OCI-LY1 (cell line): ENCODE results near the gene IDH1.
"Not testable (repeated sequence)": the region's sequence is repeated elsewhere in the genome, so short reads cannot be mapped to it uniquely, and the experiment has no call there.

Source experiments
- H2AFZ ChIP-seq: fragments of 200-600 bp; sonication (generic), shearing (Covaris generic); 2 replicates; pipeline ENCODE4 v1.6.0; 2014; ENCODE audit warnings: antibody characterized with exemption, mild to moderate bottlenecking, low read length
- H3F3A ChIP-seq: fragments of 200-600 bp; sonication (generic), shearing (Covaris generic); 2 replicates; pipeline ENCODE4 v1.6.0; 2014; ENCODE audit warnings: mild to moderate bottlenecking, antibody characterized with exemption, low read length, moderate library complexity; ENCODE audit not compliant: insufficient read depth
- H3K27ac ChIP-seq: fragments of 200-600 bp; sonication (generic); 2 replicates; pipeline ENCODE4 v1.5.1; 2014; ENCODE audit warnings: low read length, mixed run types, mild to moderate bottlenecking, low read depth; ENCODE audit not compliant: poor library complexity, severe bottlenecking
- H3K27me3 ChIP-seq: fragments of 200-600 bp; sonication (generic); 2 replicates; pipeline ENCODE4 v1.6.0; 2014; ENCODE audit warnings: antibody characterized with exemption, mild to moderate bottlenecking, low read length, moderate library complexity; ENCODE audit not compliant: insufficient read depth
- H3K36me3 ChIP-seq: fragments of 200-600 bp; sonication (generic); 2 replicates; pipeline ENCODE4 v1.6.1; 2014; ENCODE audit warnings: mild to moderate bottlenecking, antibody characterized with exemption, low read length, moderate library complexity, mixed read lengths; ENCODE audit not compliant: insufficient read depth
- H3K4me1 ChIP-seq: fragments of 200-600 bp; sonication (generic); 2 replicates; pipeline ENCODE4 v1.5.1; 2014; ENCODE audit warnings: mild to moderate bottlenecking, low read length, moderate library complexity; ENCODE audit not compliant: insufficient read depth, severe bottlenecking
- H3K4me2 ChIP-seq: fragments of 200-600 bp; sonication (generic), shearing (Covaris generic); 2 replicates; pipeline ENCODE4 v1.6.1; 2014; ENCODE audit warnings: low read length
- H3K4me3 ChIP-seq: fragments of 200-600 bp; sonication (generic); 2 replicates; pipeline ENCODE4 v1.5.1; 2014; ENCODE audit warnings: low read length, low read depth, mild to moderate bottlenecking, mixed read lengths; ENCODE audit not compliant: poor library complexity, severe bottlenecking
- H3K79me2 ChIP-seq: fragments of 200-600 bp; shearing (Covaris generic); 2 replicates; pipeline ENCODE4 v1.6.1; 2016; ENCODE audit warnings: mixed run types, low read length, mixed read lengths; ENCODE audit not compliant: insufficient read depth
- H3K9ac ChIP-seq: fragments of 200-600 bp; sonication (generic), shearing (Covaris generic); 2 replicates; pipeline ENCODE4 v1.6.1; 2014; ENCODE audit warnings: mild to moderate bottlenecking, low read length, mixed read lengths
- H3K9me2 ChIP-seq: fragments of 200-600 bp; sonication (generic), shearing (Covaris generic); 2 replicates; pipeline ENCODE4 v1.6.1; 2014; ENCODE audit warnings: low read depth, mild to moderate bottlenecking, low read length, mixed read lengths
- H3K9me3 ChIP-seq: fragments of 200-600 bp; shearing (Covaris generic); 2 replicates; pipeline ENCODE4 v1.6.1; 2014; ENCODE audit warnings: low read length, mixed read lengths
- H4K20me1 ChIP-seq: fragments of 200-600 bp; sonication (generic), shearing (Covaris generic); 2 replicates; pipeline ENCODE4 v1.6.0; 2016; ENCODE audit warnings: mild to moderate bottlenecking, low read length; ENCODE audit not compliant: insufficient read depth
- EZH2 ChIP-seq: fragments of 200-600 bp; sonication (generic), shearing (Covaris generic); IDR thresholded peaks from 2 replicates; pipeline ENCODE4 v1.8.0; 2017; ENCODE audit warnings: borderline replicate concordance, mixed run types, mild to moderate bottlenecking, antibody characterized with exemption, low read length, moderate library complexity, mixed read lengths
- TF ChIP-seq, protein P1 (sequence below): fragments of 200-600 bp; sonication (generic), shearing (Covaris generic); IDR thresholded peaks from 2 replicates; pipeline ENCODE4 v1.5.1; 2017; ENCODE audit warnings: mild to moderate bottlenecking, antibody characterized with exemption, low read length, moderate library complexity, mixed read lengths

Gene IDH1

DNA sequence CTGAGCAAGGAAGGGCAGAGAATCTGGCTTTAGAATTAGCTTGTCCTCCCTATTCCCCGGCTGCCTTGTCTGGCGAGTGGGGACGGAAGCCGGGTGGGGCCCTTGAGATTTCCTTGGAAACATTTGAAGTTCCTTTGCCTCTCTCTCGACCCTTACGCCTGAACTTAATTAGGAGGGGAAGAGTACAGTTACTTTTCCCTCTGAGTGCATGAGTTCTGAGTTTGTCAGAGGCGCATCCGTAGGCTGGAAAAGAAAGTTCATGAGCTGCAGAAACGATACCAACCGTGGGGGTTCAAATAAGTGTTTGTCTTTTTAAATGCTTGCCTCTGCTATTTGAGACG, 11.7 kb upstream of the IDH1 start:
- H4K20me1 ChIP-seq = no peaks in the 10 kb centered on the region
- no peaks in the 10 kb centered on the region; the same call in 1 of the 2 replicates for H3K9me3 ChIP-seq
- H3K27me3 ChIP-seq = no peaks in the 10 kb centered on the region
- TF ChIP-seq EZH2 = no peak
- TF ChIP-seq, protein P1, sequence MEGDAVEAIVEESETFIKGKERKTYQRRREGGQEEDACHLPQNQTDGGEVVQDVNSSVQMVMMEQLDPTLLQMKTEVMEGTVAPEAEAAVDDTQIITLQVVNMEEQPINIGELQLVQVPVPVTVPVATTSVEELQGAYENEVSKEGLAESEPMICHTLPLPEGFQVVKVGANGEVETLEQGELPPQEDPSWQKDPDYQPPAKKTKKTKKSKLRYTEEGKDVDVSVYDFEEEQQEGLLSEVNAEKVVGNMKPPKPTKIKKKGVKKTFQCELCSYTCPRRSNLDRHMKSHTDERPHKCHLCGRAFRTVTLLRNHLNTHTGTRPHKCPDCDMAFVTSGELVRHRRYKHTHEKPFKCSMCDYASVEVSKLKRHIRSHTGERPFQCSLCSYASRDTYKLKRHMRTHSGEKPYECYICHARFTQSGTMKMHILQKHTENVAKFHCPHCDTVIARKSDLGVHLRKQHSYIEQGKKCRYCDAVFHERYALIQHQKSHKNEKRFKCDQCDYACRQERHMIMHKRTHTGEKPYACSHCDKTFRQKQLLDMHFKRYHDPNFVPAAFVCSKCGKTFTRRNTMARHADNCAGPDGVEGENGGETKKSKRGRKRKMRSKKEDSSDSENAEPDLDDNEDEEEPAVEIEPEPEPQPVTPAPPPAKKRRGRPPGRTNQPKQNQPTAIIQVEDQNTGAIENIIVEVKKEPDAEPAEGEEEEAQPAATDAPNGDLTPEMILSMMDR = no peak
- H2AFZ ChIP-seq = no peak overlapping the region
- peak overlapping the region; percentile 93 for H3K4me3 ChIP-seq
- peak overlapping the region; percentile 94 for H3K9ac ChIP-seq
- peaks cover 3% of the 10 kb centered on the region for H3K36me3 ChIP-seq
- H3K4me1 ChIP-seq = peaks cover 35% of the 10 kb centered on the region
- peak overlapping the region; percentile 98 for H3K4me2 ChIP-seq
- peaks cover 37% of the 10 kb centered on the region for H3K79me2 ChIP-seq
- H3K9me2 ChIP-seq = no peaks in the 10 kb centered on the region
- H3F3A ChIP-seq = no peaks in the 10 kb centered on the region
- peak overlapping the region; percentile 94 for H3K27ac ChIP-seq

DNA sequence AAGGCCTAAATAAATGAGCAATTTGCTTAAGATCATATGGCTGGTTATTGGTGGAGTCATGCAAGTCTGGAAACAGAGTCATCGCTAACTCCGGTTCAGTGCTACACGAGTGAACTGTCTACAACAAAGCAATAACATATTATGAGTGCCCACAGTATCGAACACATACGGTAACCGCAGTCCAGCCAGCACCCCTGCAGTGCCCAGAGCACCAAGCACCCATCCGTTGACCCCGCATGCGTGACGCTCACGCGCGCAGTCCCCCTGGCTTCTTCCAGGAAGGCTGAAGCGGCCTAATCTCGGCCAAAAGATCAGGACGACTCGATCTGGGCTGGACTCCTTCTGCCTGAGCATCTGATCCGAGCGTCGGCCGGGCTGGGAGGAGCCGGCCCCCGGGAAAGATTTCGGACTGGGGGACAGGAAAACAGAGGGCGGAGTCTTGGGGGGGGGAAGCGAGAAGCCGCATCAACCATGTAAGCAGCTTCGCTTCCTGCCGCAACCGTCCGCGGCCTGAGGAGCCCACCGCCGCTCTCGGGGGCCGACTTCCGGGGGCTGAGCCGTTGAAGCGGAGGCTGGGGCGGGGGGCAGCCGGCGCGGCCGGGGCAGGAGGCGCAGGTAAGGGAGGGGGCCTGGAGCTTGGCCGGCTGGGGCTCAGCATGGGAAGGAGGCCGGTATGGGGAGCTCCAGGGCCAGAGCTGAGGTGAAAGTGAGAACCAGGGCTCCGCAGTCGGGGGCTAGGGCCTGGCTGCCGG, 11.1 kb upstream of the IDH1 start, which contains the start of gene PIKFYVE:
TSS of gene PIKFYVE (plus strand) at position 455 of the 752 bp plus-strand sequence. CDS start 5,265 bp downstream, outside the sequence.
- Histone ChIP-seq H3K9ac (peak within 1 kb of the TSS; percentile 94), H3F3A (no peaks in the 10 kb centered on the region), H3K4me2 (peak within 1 kb of the TSS; percentile 98), H3K36me3 (no peaks in the 10 kb centered on the region), H3K4me3 (peak within 1 kb of the TSS; percentile 93), H3K27ac (peak within 1 kb of the TSS; percentile 94), H3K9me2 (no peaks in the 10 kb centered on the region), H4K20me1 (no peaks in the 10 kb centered on the region), H3K9me3 (no peaks in the 10 kb centered on the region; the same call in 1 of the 2 replicates), H2AFZ (peak within 1 kb of the TSS; percentile 42; the same call in 1 of the 2 replicates), H3K4me1 (peaks cover 35% of the 10 kb centered on the region), H3K27me3 (no peaks in the 10 kb centered on the region), H3K79me2 (peaks cover 34% of the 10 kb centered on the region)
- TF ChIP-seq EZH2 = no peak
- TF ChIP-seq, protein P1 = no peak

DNA sequence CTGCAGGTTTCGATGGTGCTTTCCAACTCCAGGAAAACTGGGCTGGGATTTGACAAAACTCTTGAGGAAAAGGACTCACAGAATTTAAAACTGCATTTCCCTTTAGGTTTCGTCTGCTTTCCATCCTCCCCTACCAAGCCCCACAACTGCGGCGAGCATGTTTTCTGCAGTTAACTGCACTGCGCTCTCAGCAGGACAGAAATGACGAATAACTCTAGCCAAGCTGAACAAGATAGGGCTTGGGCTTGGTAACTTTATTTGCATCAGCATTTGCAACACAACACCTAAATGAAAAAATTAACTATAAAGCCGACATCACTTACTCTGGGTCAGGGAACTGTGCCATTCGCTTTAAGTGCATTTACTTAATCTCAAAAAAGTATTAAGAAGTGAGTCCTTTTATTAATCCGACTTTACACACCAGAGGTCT, 10.5 kb upstream of the IDH1 start:
- Histone ChIP-seq H2AFZ (peak overlapping the region; percentile 42; the same call in 1 of the 2 replicates), H3K79me2 (peaks cover 33% of the 10 kb centered on the region), H3K27ac (peak overlapping the region; percentile 94)

DNA sequence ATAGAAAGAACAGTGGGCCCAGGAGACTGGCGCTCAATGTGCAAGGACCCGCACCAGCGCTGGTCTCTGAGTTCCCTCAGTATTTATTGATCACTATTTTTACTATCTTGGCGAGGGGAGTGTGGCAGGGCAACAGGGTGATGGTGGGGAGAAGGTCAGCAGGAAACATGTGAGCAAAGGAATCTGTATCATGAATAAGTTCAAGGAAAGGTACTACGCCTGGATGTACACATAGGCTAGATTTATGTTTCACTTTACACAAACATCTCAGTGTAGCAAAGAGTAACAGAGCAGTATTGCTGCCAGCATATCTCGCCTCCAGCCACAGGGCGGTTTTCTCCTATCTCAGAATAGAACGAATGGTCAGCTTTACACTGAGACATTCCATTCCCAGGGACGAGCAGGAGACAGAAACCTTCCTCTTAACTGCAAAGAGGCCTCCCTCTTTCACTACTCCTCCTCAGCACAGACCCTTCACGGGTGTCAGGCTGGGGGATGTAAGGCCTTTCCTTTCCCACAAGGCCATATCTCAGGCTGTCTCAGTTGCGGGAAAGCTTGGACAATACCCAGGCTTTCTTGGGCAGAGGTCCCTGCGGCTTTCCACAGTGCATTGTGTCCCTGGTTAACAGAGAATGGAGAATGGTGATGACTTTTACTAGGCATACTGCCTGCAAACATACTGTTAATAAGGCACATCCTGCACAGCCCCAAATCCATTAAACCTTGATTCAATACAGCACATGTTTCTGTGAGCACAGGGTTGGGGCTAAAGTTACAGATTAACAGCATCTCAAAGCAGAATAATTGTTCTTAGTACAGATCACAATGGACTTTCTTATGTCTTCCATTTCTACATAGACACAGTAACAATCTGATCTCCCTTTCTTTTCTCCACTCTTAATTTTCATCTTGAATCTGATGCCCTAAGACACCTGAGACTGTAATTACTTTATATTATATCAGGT, 2.3 kb upstream of the IDH1 start:
- Histone ChIP-seq H3K36me3 (peaks cover 16% of the 10 kb centered on the region; the same call in 1 of the 2 replicates), H3K4me1 (peaks cover 15% of the 10 kb centered on the region)
- H3F3A ChIP-seq, H3K79me2 ChIP-seq, H3K9me2 ChIP-seq, H4K20me1 ChIP-seq, H3K9me3 ChIP-seq, H3K9ac ChIP-seq, H3K4me2 ChIP-seq, H3K27ac ChIP-seq, H2AFZ ChIP-seq, H3K4me3 ChIP-seq, H3K27me3 ChIP-seq: not testable (repeated sequence)

More for the DNA sequence above, 10.5 kb upstream of the IDH1 start:
- peak overlapping the region; percentile 94 for H3K9ac ChIP-seq
- TF ChIP-seq, protein P1 = no peak
- no peak for TF ChIP-seq EZH2
- no peaks in the 10 kb centered on the region for H3K9me2 ChIP-seq
- no peaks in the 10 kb centered on the region for H4K20me1 ChIP-seq
- H3K27me3 ChIP-seq = no peaks in the 10 kb centered on the region
- H3F3A ChIP-seq = no peaks in the 10 kb centered on the region
- H3K4me2 ChIP-seq = peak overlapping the region; percentile 98
- H3K4me1 ChIP-seq = peaks cover 35% of the 10 kb centered on the region
- H3K9me3 ChIP-seq = no peaks in the 10 kb centered on the region; the same call in 1 of the 2 replicates
- H3K36me3 ChIP-seq = no peaks in the 10 kb centered on the region
- H3K4me3 ChIP-seq = peak overlapping the region; percentile 93
